HG02981 (cell line): Measurements from ENCODE around the gene ALPG.
"Not testable (repeated sequence)": the region's sequence is repeated elsewhere in the genome, so short reads cannot be mapped to it uniquely, and the experiment has no call there.

Experiments used
- ATAC-seq: cut with Tn5 transposase; IDR thresholded peaks from one replicate; pipeline ENCODE4 v1.9.1; 2021; ENCODE audit warnings: mild to moderate bottlenecking, moderate library complexity; ENCODE audit not compliant: unreplicated experiment

The ALPG gene

DNA sequence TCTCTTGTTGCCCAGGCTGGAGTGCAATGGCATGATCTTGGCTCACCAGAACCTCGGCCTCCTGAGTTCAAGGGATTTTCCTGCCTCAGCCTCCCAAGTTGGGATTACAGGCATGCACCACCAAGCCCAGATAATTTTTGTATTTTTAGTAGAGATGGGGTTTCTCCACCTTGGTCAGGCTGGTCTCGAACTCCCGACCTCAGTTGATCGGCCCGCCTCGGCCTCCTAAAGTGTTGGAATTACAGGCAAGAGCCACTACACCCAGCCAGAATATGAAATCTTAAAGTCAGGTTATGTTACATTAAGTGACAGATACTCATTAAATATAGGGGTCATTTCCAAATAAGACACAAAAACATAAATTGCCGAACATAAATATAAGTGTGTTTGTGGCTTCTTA, 12.2 kb upstream of the ALPG start:
- ATAC-seq, result not testable (repeated sequence)

DNA sequence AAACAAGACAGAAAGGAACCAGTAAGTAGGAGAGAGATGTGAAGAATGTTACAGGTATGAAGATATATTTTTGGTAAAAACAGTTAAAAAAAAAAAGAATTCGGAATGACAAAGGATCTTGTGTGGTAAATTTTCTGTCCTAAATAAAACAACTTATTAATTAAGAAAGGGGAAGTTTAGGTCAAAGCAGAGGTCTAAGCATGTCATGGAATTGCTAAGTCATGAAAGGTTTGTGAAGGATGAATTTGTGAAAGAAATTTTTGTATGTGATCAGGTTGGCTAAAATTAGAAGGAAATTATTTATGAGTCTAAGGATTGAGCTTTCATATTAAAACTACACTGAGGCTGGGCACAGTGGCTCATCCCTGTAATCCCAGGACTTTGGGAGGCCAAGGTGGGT, 11.1 kb upstream of the ALPG start:
- no peak for ATAC-seq

DNA sequence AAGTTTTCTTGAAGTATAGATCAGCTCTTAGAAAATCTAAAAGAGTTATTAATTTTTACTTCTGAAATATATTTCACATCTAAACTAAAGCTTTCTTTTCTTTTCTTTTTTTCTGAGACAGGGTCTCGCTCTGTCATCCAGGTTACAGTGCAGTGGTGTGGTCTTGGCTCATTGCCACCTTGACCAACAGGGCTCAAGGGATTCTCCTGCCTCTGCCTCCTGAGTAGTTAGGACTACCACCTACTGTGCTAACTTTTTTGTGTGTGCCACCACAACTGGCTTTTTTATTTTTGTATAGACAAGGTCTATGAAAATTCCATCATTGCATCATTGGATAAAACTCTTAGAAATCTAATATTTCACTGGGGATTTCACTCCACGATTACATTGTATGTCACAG, 10.0 kb upstream of the ALPG start:
- ATAC-seq, result no peak

- no peak for ATAC-seq
Measured at GRCh38 chr2:232398293-232399034, 8.2 kb upstream of the ALPG start.

DNA sequence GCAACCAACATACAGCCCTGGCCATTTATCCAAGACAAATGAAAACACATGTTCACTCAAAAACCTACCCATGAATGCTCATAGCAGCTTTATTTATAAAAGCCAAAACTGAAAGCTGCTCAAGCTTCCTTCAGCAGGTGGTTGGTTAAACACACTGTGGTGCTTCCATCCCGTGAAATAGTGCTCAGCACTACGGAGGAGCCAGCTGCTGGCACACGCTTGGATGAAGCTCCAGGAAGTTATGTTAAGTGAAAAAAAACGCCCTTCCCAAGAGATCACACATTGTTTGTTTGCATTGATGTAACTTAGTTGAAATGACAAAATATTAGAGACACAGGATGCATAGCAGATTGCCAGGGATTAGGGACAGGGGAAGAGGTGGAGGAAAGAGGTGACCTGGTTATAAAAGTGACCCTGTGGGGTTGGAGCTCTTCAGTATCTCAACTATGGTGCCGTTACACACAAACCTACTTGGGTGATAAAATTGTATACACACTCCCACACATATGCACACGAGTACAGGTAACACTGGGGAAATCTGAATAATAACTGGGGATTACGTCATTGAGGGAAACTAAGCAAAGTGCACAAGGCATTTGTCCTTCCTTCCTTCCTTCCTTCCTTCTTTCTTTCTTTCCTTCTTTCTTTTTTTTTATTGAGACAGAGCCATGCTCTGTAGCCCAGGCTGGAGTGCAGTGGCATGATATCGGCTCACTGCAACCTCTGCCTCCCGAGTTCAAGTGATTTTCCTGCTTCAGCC, 6.2 kb upstream of the ALPG start:
- no peak for ATAC-seq

- ATAC-seq, result no peak
Measured at GRCh38 chr2:232402518-232402917, 4.1 kb upstream of the ALPG start.

- no peak for ATAC-seq
Measured at GRCh38 chr2:232405943-232406510, 617 bp upstream of the ALPG start.

DNA sequence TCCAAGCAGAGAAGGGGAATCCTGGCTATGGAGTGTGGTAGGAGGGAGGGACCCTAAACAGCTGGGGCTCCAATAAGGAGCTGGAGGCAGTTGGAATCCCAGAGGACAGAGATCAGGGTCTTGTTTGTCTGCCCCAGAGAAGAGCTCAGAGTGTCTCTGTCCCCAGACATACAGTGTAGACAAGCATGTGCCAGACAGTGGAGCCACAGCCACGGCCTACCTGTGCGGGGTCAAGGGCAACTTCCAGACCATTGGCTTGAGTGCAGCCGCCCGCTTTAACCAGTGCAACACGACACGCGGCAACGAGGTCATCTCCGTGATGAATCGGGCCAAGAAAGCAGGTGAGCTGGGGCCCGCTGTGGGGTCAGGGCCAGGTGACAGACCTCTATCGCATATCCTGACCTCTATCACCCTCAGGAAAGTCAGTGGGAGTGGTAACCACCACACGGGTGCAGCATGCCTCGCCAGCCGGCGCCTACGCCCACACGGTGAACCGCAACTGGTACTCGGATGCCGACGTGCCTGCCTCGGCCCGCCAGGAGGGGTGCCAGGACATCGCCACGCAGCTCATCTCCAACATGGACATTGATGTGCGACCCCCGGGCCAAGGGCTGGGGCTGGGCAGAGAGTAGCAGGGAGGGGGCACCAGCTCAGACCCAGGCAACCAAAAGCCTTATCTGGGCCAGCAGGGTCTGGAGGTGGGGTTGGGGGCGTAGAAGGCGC, 945 bp downstream of the ALPG start:
- not testable (repeated sequence) for ATAC-seq

- ATAC-seq, result not testable (repeated sequence)
Measured at GRCh38 chr2:232408269-232408668, 1.6 kb downstream of the ALPG start.

- ATAC-seq, result not testable (repeated sequence)
Measured at GRCh38 chr2:232409617-232410016, 3.0 kb downstream of the ALPG start.

GRCh38 chr2:232410238-232410900, 3.7 kb downstream of the ALPG start:
- no peak for ATAC-seq

GRCh38 chr2:232411901-232412629, 5.4 kb downstream of the ALPG start:
- no peak for ATAC-seq

GRCh38 chr2:232412986-232413385, 6.3 kb downstream of the ALPG start:
- ATAC-seq, result no peak

DNA sequence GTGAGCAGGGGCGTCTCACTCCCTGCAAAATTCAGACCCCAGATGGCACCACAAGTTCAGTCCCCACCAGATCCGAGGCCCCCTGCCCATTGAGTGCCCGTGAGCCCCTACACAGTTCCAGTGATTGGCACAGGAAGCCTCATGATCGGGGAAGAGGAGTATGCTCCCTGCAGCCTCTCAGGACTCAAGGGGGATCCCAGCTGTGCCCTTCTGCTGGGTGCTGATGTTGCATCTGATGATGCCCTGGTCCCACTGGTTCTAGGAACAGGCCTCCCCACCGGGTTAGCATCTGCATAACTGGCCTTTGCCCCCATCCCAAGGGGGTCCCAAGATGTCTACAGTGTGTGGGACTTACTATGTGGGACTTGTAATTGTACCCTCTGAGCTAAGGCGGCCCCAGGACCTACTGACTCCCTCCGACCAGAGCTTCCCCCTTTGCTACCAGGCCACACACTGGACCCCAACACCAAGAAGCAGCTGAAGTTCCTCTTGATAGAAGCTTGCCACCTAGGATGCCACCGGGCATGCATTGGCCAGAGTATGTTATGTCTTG, 8.6 kb downstream of the ALPG start:
- ATAC-seq, result no peak

- ATAC-seq, result no peak
Measured at GRCh38 chr2:232415736-232416520, 9.3 kb downstream of the ALPG start.

DNA sequence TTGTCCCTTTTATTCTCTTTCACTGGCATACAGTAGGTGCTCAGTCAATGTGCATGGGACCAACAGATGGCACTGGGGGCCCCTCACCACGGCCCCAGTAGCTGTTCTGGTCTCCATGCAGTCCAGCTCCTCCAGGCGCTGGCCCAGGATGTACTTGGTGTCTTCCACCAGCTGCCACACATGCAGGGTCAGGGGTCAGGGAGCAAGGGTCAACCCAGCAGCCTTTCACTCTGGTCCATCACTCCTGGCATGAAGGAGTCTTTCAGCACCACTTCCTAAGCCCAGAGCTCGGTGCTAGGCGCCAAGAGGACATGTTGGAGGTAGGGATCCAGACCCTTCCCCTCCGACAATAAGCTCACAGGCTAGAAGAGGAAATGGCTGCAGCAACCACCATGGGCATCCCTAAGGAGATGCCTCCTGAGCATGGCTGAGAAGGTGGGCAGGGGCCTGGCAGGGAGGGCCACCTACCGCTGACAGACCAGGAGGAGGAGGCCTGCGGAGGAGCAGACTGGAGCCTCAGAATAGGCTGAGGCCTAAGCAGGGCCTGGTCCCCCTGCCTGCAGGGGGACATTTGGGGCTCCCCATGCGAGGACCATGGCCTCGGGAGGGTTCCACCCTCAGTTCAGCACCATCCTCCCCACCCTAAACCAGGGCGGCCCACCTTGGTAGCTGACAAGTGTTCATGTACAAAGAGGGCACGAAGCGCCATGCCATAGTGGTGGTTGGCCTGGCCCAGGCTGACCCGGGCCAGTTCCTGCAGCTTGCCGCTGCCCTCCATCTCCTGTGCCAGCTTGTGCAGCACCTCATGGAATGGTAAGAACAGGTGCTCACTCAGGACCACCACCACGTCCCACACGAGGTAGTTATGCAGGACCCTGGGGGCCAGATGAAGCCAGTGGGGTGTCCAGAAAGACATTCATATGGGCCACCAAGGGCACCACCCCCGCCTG, 10.2 kb downstream of the ALPG start:
- no peak for ATAC-seq

GRCh38 chr2:232417489-232417888, 10.8 kb downstream of the ALPG start:
- ATAC-seq, result no peak

DNA sequence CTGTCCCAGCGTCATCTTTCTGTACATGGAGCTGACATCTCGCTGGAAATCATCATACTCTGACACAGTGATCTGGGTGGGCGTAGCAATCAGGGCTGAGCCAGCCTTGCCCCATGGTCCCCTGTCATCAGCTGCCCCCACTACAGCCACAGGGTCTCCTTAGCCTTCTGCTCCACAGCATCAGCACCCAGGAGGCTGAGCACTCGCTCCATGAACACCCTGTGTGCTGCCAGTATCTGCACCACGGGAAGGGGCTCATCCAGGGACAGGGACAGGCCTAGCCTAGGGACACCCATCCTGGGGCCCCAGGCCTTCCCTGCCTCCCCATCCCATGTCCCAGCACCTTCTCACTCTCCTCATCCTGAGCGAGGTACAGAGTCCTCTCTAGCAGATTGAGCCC, 11.4 kb downstream of the ALPG start:
- ATAC-seq, result no peak
